Left kidney (tissue), 8 donors: ENCODE results near the gene C1orf87. TPM values are rescaled to one million over a fixed set of nuclear protein-coding genes. Genes with fewer than 3 reads are reported as not detected.
A peak's percentile ranks its signal among the peaks of the same experiment; 100 is the strongest.

Experiments
- DNase-seq: peaks from one replicate; pipeline ENCODE4 v3.0.0-alpha.2; 2013
- long read RNA-seq, 8 donors: transcript quantifications; one replicate each; lab custom pipeline, GENCODE V29; 2026
- polyA plus RNA-seq: library from polyadenylated mRNA; unstranded; fragments of 120-200 nt; gene quantifications from one replicate; pipeline ENCODE4 v1.2.1, GENCODE V29; 2013; ENCODE audit not compliant: insufficient read length

Gene C1orf87
- 0.28 TPM for polyA plus RNA-seq
- long read RNA-seq, donor 1, result 0 reads
- long read RNA-seq, donor 2, result 0 reads
- long read RNA-seq, donor 3, result 0 reads
- long read RNA-seq, donor 4, result 0 reads
- long read RNA-seq, donor 5, result 0 reads
- long read RNA-seq, donor 6, result 0 reads
- long read RNA-seq, donor 7, result 0 reads
- long read RNA-seq, donor 8, result 0 reads

GRCh38 chr1:60073605-60074278, at the start of gene C1orf87:
Gene C1orf87, minus strand, starts transcription at chr1:60073770. Its CDS starts 1,127 bp downstream, at chr1:60072643.
- no peak for DNase-seq

GRCh38 chr1:60118085-60118484, 44.5 kb upstream of the C1orf87 start:
- no peak for DNase-seq

- DNase-seq, result peak; percentile 28
These were observed 41.3 kb upstream of the C1orf87 start for GRCh38 chr1:60114745-60115318.

- no peak for DNase-seq
These were observed 40.0 kb upstream of the C1orf87 start for GRCh38 chr1:60113596-60113995.

GRCh38 chr1:60113028-60113427, 39.5 kb upstream of the C1orf87 start:
- DNase-seq, result no peak

- DNase-seq, result no peak
These were observed 38.1 kb upstream of the C1orf87 start for GRCh38 chr1:60111716-60112115.

- no peak for DNase-seq
These were observed 37.5 kb upstream of the C1orf87 start for GRCh38 chr1:60111118-60111517.

- peak; percentile 69 for DNase-seq
These were observed 34.6 kb upstream of the C1orf87 start for GRCh38 chr1:60108196-60108595.

- DNase-seq, result no peak
These were observed 29.6 kb upstream of the C1orf87 start for GRCh38 chr1:60103186-60103585.

GRCh38 chr1:60102267-60103061, 28.9 kb upstream of the C1orf87 start:
- DNase-seq, result no peak

GRCh38 chr1:60101516-60101915, 27.9 kb upstream of the C1orf87 start:
- DNase-seq, result no peak

- no peak for DNase-seq
These were observed 17.7 kb upstream of the C1orf87 start for GRCh38 chr1:60091195-60091715.

- no peak for DNase-seq
These were observed 17.1 kb upstream of the C1orf87 start for GRCh38 chr1:60090655-60091054.

GRCh38 chr1:60088620-60089155, 15.1 kb upstream of the C1orf87 start:
- no peak for DNase-seq

- DNase-seq, result no peak
These were observed 14.1 kb upstream of the C1orf87 start for GRCh38 chr1:60087681-60088080.

GRCh38 chr1:60078182-60078581, 4.6 kb upstream of the C1orf87 start:
- DNase-seq, result no peak

GRCh38 chr1:60071296-60071695, 2.3 kb downstream of the C1orf87 start:
- DNase-seq, result no peak

- no peak for DNase-seq
These were observed 3.9 kb downstream of the C1orf87 start for GRCh38 chr1:60069691-60070090.

GRCh38 chr1:60068393-60069045, 5.1 kb downstream of the C1orf87 start:
- DNase-seq, result no peak

- DNase-seq, result no peak
These were observed 7.6 kb downstream of the C1orf87 start for GRCh38 chr1:60066001-60066400.

- DNase-seq, result no peak
These were observed 8.4 kb downstream of the C1orf87 start for GRCh38 chr1:60065199-60065598.

- DNase-seq, result no peak
These were observed 10.0 kb downstream of the C1orf87 start for GRCh38 chr1:60063561-60063960.
